ENCODE data around the gene ZNF501. TPM values are rescaled to one million over a fixed set of nuclear protein-coding genes. Genes with fewer than 3 reads are reported as not detected.

The ZNF501 gene
- total and polyA plus RNA-seq, 2 of the 13 experiments (the other 11 are each of a cell fraction or from before 2014, with no cell fraction given), result 2.4 to 2.8 TPM

DNA sequence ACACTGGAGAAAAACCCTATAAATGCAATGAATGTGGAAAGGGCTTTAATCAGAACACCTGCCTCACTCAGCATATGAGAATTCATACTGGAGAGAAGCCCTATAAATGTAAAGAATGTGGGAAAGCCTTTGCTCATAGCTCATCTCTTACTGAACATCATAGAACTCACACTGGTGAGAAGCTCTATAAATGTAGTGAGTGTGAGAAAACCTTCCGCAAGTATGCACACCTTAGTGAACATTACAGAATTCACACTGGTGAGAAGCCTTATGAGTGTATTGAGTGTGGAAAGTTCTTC, 7.4 kb upstream of the ZNF501 start (continued):
- no peak for TF ChIP-seq PHB2 (IDR thresholded peaks at IDR 0.05; ENCODE audit: partially characterized antibody)
- TF ChIP-seq ZBTB40 (IDR thresholded peaks at IDR 0.05), result no peak
- no peak for TF ChIP-seq ZBTB40 (CRISPR knock-in tag; IDR thresholded peaks at IDR 0.05)
- no peak for TF ChIP-seq HOXA7 (CRISPR knock-in tag; IDR thresholded peaks at IDR 0.05)
- TF ChIP-seq, protein P1, sequence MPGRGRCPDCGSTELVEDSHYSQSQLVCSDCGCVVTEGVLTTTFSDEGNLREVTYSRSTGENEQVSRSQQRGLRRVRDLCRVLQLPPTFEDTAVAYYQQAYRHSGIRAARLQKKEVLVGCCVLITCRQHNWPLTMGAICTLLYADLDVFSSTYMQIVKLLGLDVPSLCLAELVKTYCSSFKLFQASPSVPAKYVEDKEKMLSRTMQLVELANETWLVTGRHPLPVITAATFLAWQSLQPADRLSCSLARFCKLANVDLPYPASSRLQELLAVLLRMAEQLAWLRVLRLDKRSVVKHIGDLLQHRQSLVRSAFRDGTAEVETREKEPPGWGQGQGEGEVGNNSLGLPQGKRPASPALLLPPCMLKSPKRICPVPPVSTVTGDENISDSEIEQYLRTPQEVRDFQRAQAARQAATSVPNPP (CRISPR knock-in tag; IDR thresholded peaks at IDR 0.05), result no peak
- no peak for TF ChIP-seq KLF13 (CRISPR knock-in tag; IDR thresholded peaks at IDR 0.05)
- TF ChIP-seq ZNF614 (CRISPR knock-in tag; IDR thresholded peaks at IDR 0.05; ENCODE audit: borderline replicate concordance), result no peak

All from HepG2 (cell line).